SH-SY5Y (cell line): Measurements from ENCODE around the gene ZBP1.

Experiments used
- GATA2 ChIP-seq: IDR thresholded peaks from 2 replicates; pipeline ENCODE4 v1.6.1; 2011; ENCODE audit warnings: mild to moderate bottlenecking, low read depth, low read length
- GATA3 ChIP-seq: IDR thresholded peaks from 2 replicates; pipeline ENCODE4 v1.6.1; 2011; ENCODE audit warnings: low read depth, mild to moderate bottlenecking, low read length, moderate library complexity

DNA sequence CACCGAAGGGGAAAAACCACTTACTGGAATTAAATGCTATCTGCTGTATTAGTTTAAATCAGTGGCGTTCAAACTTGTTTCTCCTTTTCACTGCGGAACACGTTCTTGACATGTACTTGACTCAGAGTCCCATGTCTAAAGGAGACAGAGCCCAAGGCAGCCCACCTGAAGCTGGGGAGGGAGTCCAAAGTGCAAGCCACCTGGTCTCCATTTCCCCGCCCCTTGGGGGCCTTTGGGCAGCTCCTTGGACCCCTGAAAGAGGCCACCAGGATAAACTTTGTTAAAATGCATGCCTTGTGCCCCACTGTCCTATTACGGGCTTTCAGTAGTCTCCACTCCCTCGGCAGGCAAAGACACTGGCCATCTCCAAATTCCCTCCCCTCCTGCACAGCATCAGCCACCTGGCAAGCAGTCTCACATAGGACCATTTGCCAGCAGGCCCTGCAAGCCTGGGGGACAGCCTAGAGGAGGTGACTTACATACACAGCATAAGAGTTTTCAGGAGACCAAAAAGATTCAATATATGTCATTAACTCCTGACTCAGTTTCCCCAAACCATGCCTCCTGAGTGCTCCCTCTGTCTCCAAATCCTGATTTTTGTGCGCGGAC lies 52.7 kb downstream of the ZBP1 start:
- no peak for TF ChIP-seq GATA3
- no peak for TF ChIP-seq GATA2
